K562 (cell line): Measurements from ENCODE around the gene FBRS. TPM values are rescaled to one million over a fixed set of nuclear protein-coding genes. Genes with fewer than 3 reads are reported as not detected.

Source experiments
- CBFA2T3 ChIP-seq: fragments of 450-650 bp; IDR thresholded peaks from 2 replicates; pipeline ENCODE4 v1.6.1; 2017
- CREB1 ChIP-seq, 2 experiments: sonication (generic) in 1 of 2; formaldehyde crosslinking in 1 of 2; IDR thresholded peaks; 2 replicates each; pipeline versions ENCODE4 v1.6.1 to v1.8.0; 2012 to 2022; ENCODE audit warnings: inconsistent platforms in 1 of 2, mild to moderate bottlenecking in 1 of 2, missing genetic modification reagents in 1 of 2, moderate library complexity in 1 of 2
- E2F5 ChIP-seq: sonication (generic); formaldehyde crosslinking; IDR thresholded peaks from 2 replicates; pipeline ENCODE4 v1.8.0; 2022; ENCODE audit warnings: mild to moderate bottlenecking, missing genetic modification reagents
- ESRRA ChIP-seq: fragments of 450-650 bp; IDR thresholded peaks from 2 replicates; pipeline ENCODE4 v1.6.1; 2014; ENCODE audit warnings: low read depth, mild to moderate bottlenecking, moderate library complexity, borderline replicate concordance
- NFIC ChIP-seq: fragments of 450-650 bp; IDR thresholded peaks from 2 replicates; pipeline ENCODE4 v1.6.1; 2017; ENCODE audit warnings: mild to moderate bottlenecking, inconsistent platforms
- NFIX ChIP-seq: fragments of 250-450 bp; sonication (Bioruptor Pico); IDR thresholded peaks from 2 replicates; pipeline ENCODE4 v1.4.0; 2020; ENCODE audit warnings: low read depth, mild to moderate bottlenecking, moderate library complexity
- REST ChIP-seq, 2 experiments: fragments of 450-650 bp; formaldehyde crosslinking in 1 of 2; IDR thresholded peaks; 2 replicates each; pipeline versions ENCODE4 v1.4.0 to v1.6.1; 2014 to 2020; ENCODE audit warnings: mild to moderate bottlenecking in 2 of 2, borderline replicate concordance in 1 of 2, low read depth in 1 of 2
- SIN3A ChIP-seq, 2 experiments: fragments of 150-350 bp in 1 of 2; IDR thresholded peaks; 2 replicates each; pipeline ENCODE4 v1.6.1; 2011 to 2016; ENCODE audit warnings: borderline replicate concordance in 2 of 2, low read depth in 2 of 2, low read length in 2 of 2, mild to moderate bottlenecking in 2 of 2, moderate library complexity in 2 of 2; ENCODE audit not compliant: control insufficient read depth in 1 of 2
- TAL1 ChIP-seq: fragments of 450-650 bp; IDR thresholded peaks from 2 replicates; pipeline ENCODE4 v1.6.1; 2016; ENCODE audit warnings: mild to moderate bottlenecking
- TFAM ChIP-seq: fragments of 250-450 bp; sonication (Bioruptor Pico); conservative IDR thresholded peaks from 2 replicates; pipeline ENCODE4 v1.5.0; 2021; ENCODE audit warnings: mild to moderate bottlenecking, moderate library complexity
- XRCC3 ChIP-seq: fragments of 450-650 bp; IDR thresholded peaks from 2 replicates; pipeline ENCODE4 v1.6.1; 2017; ENCODE audit warnings: mild to moderate bottlenecking, moderate library complexity
- ZBTB33 ChIP-seq: sonication (generic); formaldehyde crosslinking; IDR thresholded peaks from 2 replicates; pipeline ENCODE4 v1.8.1; 2023; ENCODE audit warnings: mild to moderate bottlenecking, missing genetic modification reagents
- ZFP1 ChIP-seq: fragments of 450-650 bp; formaldehyde crosslinking; IDR thresholded peaks from 2 replicates; pipeline ENCODE4 v1.4.0; 2020; ENCODE audit warnings: mild to moderate bottlenecking, mixed read lengths
- ZNF384 ChIP-seq: IDR thresholded peaks from 2 replicates; pipeline ENCODE4 v1.6.1; 2012; ENCODE audit warnings: low read depth, low read length, improper control_type of control experiment
- ZNF780A ChIP-seq: fragments of 250-450 bp; sonication (Bioruptor Pico); IDR thresholded peaks from 2 replicates; pipeline ENCODE4 v1.5.0; 2021; ENCODE audit warnings: mild to moderate bottlenecking
- polyA plus RNA-seq, 8 experiments: library from polyadenylated mRNA; depleted of rRNA in 4 of 8; stranded (reverse) in 5 of 8; unstranded in 3 of 8; fragments of >200 nt; fragmentation: Nextera tagmentation in 2 of 8; fragmentation: Illumina TruSeq in 1 of 8; extraction: Ambion mirVana in 2 of 8; extraction: Trizol in 1 of 8; gene quantifications; 2 replicates each; pipeline versions ENCODE4 v1.2.1 to v1.2.3, GENCODE V29; 2011 to 2014; ENCODE audit warnings: inconsistent platforms in 1 of 8, missing spikeins in 1 of 8
- total RNA-seq, 7 experiments: library from RNA; depleted of rRNA in 6 of 7; stranded (reverse); fragments of >200 nt in 6 of 7; fragmentation: Illumina TruSeq in 2 of 7; extraction: Trizol in 2 of 7; gene quantifications; 2 replicates each; pipeline versions ENCODE4 v1.2.1 to v1.2.3, GENCODE V29; 2011 to 2021; ENCODE audit warnings: low replicate concordance in 1 of 7

The FBRS gene
- total and polyA plus RNA-seq, 9 of the 15 experiments (the other 6 are each of a cell fraction or from before 2014, with no cell fraction given) = 0.32 to 59.5 (median 13.1) TPM

- TF ChIP-seq REST (IDR thresholded peaks at IDR 0.05; ENCODE audit: borderline replicate concordance) (peak; percentile 75; the same call in 1 of the 2 replicates), REST (CRISPR knock-in tag; IDR thresholded peaks at IDR 0.05; ENCODE audit: low read depth) (peak; percentile 72; the same call in 1 of the 2 replicates), SIN3A (IDR thresholded peaks at IDR 0.05; ENCODE audit: borderline replicate concordance in 2 of 2, control insufficient read depth in 1 of 2, low read depth in 2 of 2, low read length in 2 of 2) (peak in 1 of 2 experiments; percentile 14; a peak in 1 of 4 replicates), NFIX (CRISPR knock-in tag) (no peak), XRCC3 (no peak), ZNF780A (CRISPR knock-in tag) (no peak), ZBTB33 (CRISPR knock-in tag) (peak; percentile 77), ESRRA (peak; percentile 70; the same call in 1 of the 2 replicates), NFIC (no peak; the same call in 1 of the 2 replicates), E2F5 (CRISPR knock-in tag) (no peak), CBFA2T3 (no peak; the same call in 1 of the 2 replicates), CREB1 (IDR thresholded peaks at IDR 0.05) (peak; percentile 84), CREB1 (CRISPR knock-in tag; IDR thresholded peaks at IDR 0.05) (peak; percentile 90; the same call in 1 of the 2 replicates), ZFP1 (CRISPR knock-in tag) (no peak), ZNF384 (0 out of 2 replicates have a peak, but pooled peaks have one; percentile 25), TAL1 (no peak), TFAM (CRISPR knock-in tag) (no peak)
These were observed at the start of gene FBRS (continued) for GRCh38 chr16:30657866-30658730.
